Stimulated activated CD8-positive, alpha-beta memory T cell treated with anti-CD3 and anti-CD28 coated beads, Interleukin-4, amount 100 ng/mL, for 24 hours (primary cell): ENCODE results near the gene CXXC5.

Source experiments
- DNase-seq: peaks from one replicate; pipeline ENCODE4 v3.0.0-alpha.2; 2020; ENCODE audit warnings: low read depth

CXXC5 gene

GRCh38 chr5:139693676-139694364 is 45.7 kb downstream of the CXXC5 start:
- DNase-seq = no peak

GRCh38 chr5:139694556-139695177 is 46.5 kb downstream of the CXXC5 start:
- DNase-seq = no peak

DNA sequence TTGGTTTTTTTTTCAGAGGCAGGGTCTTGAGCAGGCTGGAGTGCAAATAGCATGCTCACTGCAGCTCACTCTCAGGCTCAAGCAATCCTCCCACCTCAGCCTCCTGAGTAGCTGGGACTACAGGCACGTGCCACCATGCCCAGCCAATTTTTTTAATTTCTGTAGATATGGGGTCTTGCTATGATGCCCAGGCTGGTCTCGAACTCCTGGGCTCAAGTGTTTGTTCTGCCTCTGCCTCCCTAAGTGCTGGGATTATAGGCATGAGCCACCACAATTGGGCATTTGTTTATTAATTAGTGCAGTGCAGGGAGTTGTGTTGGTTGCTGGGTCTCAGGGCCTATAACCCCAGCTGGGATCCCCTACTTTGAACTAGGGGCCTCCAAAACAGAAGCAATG is 47.0 kb downstream of the CXXC5 start:
- no peak for DNase-seq

GRCh38 chr5:139696167-139696893 is 48.2 kb downstream of the CXXC5 start:
- no peak for DNase-seq

- DNase-seq = peak; percentile 25
These were observed 48.9 kb downstream of the CXXC5 start for GRCh38 chr5:139696894-139697658.

- DNase-seq = no peak
These were observed 50.5 kb downstream of the CXXC5 start for GRCh38 chr5:139698490-139699146.

GRCh38 chr5:139699351-139699750 is 51.2 kb downstream of the CXXC5 start:
- DNase-seq = no peak

DNA sequence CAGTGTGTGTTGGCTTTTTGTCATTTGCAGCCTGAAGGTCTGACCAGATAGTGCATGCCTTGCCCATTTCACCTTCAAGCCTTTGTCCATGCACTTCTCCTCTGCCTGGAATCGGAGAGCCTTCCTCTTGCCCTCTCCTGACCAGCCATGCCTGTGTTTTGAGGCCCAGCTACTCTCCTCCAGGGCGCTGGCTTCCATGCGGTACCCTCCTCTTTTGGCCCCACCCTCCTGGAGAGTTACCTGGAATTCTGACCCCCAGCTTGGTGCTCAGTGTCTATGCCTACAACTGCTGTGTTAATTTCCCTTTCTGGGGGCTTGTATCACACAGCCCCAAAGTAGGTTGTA is 52.5 kb downstream of the CXXC5 start:
- DNase-seq = no peak

- DNase-seq = no peak
These were observed 53.0 kb downstream of the CXXC5 start for GRCh38 chr5:139701056-139701741.

DNA sequence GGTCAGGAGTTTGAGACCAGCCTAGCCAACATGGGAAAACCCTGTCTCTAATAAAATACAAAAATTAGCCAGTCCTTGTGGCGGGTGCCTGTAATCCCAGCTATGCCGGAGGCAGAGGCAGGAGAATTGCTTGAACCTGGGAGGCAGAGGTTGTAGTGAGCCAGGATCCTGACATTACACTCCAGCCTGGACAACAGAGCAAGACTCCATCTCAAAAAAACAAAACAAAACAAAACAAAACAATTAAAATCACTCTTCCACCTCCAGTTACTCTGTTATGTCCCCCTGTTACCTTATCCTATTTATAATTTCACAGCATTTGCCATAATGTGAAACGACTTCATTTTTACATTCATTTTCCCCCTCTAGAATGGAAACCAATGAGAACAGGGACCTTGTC is 54.4 kb downstream of the CXXC5 start:
- no peak for DNase-seq

DNA sequence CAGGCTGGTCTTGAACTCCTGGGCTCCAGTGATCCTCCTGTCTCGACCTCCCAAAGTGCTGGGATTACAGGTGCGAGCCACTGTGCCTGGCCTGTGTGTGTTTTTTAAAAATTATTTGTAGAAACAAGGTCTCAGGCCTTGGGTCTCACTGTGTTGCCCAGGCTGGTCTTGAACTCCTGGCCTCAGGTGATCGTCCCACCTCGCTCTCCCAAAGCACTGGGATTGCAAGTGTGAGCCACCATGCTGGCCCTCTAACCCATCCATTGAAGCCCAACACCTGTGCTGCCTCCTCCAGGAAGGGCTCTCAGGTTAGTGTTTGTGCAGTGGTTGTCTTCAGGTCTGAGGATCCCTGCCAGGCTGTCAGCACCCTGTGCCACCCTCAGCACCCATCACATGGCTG is 56.6 kb downstream of the CXXC5 start:
- DNase-seq = no peak

GRCh38 chr5:139705191-139705590 is 57.0 kb downstream of the CXXC5 start:
- DNase-seq = no peak

GRCh38 chr5:139705655-139706587 is 57.8 kb downstream of the CXXC5 start:
- no peak for DNase-seq

- no peak for DNase-seq
These were observed 59.4 kb downstream of the CXXC5 start for GRCh38 chr5:139707445-139708003.

- no peak for DNase-seq
These were observed 60.3 kb downstream of the CXXC5 start for GRCh38 chr5:139708434-139708861.

DNA sequence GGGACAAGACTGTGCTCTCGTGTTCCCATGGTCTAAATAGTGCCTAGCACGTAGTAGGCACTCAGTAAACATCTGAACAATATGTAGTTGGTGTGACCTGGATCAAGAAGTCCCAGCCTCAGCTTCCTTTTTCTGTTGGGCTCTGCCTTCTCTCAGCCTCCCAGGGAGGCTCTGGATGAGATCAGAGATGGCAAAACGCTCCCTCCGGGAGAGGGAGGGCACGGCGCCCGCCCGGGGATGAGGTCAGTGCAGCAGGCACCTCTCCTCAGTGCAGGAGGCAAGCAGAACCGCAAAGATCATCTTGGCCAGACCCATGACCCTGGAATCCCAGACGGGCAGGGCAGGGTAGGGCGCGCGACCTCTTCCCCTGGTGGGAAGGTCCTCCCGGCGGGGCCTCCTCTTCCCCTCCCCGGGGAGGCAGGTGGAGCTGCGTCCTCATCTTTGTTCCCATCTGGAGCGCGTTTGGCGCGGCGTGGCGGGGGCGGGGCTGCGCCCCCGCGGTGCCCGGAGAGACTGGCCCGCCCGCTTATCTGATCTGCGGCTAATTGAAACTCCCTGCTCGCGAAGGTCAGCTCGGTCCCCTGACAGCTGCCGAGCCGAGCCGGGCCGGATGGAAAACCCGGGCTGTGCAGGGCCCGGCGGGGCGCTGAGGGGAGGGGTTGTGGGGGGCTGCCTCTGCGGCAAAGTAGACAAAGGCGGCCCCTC is 60.9 kb downstream of the CXXC5 start:
- no peak for DNase-seq

DNA sequence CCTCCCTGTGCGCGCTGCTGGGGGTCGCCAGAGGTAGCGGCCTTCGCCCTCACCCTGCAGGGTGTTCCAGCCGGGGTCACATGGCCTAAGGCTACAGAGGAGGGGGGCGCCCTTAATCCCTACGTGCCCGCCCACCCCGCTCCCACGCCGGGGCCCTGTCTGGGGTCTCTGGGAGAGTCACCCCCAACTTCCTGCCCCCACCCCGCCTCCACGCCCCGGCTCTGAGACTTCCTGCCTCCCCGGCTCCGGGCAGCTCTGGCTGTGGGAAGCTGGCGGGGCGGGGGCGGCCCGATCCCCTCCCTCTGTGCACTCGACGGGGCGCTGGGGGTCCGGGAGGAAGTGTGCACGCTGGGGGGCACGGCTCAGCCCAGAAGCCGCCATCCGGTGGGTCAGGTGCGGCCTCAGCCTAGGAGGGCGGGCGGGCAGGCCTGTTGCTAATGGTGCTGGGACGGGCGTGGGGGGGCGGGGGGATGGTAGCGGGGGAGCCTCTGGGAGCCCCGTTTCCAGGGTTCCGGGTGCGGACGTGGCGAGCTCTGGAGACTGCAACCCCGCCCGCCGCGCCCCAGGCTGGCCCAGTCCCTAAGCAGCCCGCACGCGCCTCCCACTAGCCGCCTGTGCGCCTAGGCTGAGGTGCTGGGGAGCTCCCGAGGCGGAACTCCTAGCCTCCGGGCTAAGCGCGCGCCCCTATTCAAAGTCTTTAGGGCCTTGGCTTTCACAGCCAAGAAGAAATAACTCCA is 61.6 kb downstream of the CXXC5 start:
- DNase-seq = peak; percentile 14

GRCh38 chr5:139710319-139711066 is 62.3 kb downstream of the CXXC5 start:
- peak; percentile 45 for DNase-seq
